ENCODE measurements around the gene TUSC2.

Gene TUSC2

DNA sequence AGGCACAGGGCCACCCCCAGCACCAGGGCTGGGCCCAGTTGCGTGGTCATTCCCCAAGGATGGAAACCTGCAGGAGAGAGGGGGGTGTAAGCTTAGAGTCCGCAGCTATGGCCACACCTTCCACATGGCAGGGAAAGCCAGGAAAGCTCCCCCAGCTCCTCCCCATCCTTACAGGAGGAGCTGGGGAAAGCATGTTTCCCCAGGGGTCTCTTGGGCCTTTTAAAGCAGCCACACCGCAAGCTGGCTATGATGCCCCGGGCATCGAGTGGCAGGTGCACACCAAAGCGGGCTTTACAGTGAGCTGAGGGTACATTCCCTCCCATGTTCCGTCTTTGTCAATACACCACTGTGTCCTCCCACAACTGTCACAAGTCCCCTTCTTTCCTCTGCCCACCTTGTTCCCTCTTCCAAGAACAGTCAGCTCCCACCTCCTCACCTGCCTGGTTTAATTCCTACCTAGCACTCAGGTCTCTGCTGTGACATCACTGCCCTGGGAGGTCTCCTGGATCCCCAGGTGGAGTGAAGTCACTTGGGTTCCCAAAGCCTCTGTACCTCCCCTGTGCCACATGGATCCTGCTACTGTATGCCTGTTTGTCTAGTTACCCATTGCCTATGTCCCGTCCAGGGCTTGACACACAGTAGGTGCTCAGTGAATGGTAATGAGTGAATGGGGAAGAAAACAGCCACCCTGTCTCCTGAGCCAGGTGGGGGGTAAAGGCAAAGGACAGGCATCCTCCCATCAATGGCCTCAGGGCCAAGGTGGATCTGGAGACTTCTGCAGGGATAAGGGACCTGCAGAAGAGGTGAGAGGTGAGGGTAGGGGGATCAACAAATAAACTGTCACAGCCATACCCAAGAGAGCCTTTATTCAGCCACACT, 32.2 kb downstream of the TUSC2 start:
- no peak for DNase-seq
- peaks cover 38% of the 10 kb centered on the region for H3K4me1 ChIP-seq (ENCODE audit: control insufficient read depth, insufficient read depth, low read length, poor library complexity, severe bottlenecking)

GRCh38 chr3:50294492-50295403, 33.3 kb downstream of the TUSC2 start:
- Histone ChIP-seq H3K36me3 (ENCODE audit: control insufficient read depth, insufficient read depth, low read length) (peaks cover 6% of the 10 kb centered on the region), H3K27me3 (replicated peaks; ENCODE audit: control insufficient read depth, insufficient read depth, low read length, poor library complexity, severe bottlenecking) (no peaks in the 10 kb centered on the region), H3K27ac (ENCODE audit: insufficient read depth, low read length, poor library complexity, severe bottlenecking) (no peak overlapping the region), H3K4me1 (ENCODE audit: control insufficient read depth, insufficient read depth, low read length, poor library complexity, severe bottlenecking) (peaks cover 30% of the 10 kb centered on the region), H3K9me3 (ENCODE audit: control insufficient read depth, low read length) (no peaks in the 10 kb centered on the region), H3K4me3 (ENCODE audit: insufficient read depth, low read depth, low read length, poor library complexity, severe bottlenecking) (no peak overlapping the region)
- DNase-seq, result no peak

More for the DNA sequence above, 32.2 kb downstream of the TUSC2 start:
- H3K27ac ChIP-seq (ENCODE audit: insufficient read depth, low read length, poor library complexity, severe bottlenecking), result no peak overlapping the region
- H3K9me3 ChIP-seq (ENCODE audit: control insufficient read depth, low read length), result no peaks in the 10 kb centered on the region
- no peak overlapping the region for H3K4me3 ChIP-seq (ENCODE audit: insufficient read depth, low read depth, low read length, poor library complexity, severe bottlenecking)
- H3K27me3 ChIP-seq (replicated peaks; ENCODE audit: control insufficient read depth, insufficient read depth, low read length, poor library complexity, severe bottlenecking), result no peaks in the 10 kb centered on the region
- no peaks in the 10 kb centered on the region for H3K36me3 ChIP-seq (ENCODE audit: control insufficient read depth, insufficient read depth, low read length)

GRCh38 chr3:50294089-50294488, 33.9 kb downstream of the TUSC2 start:
- H3K4me1 ChIP-seq (ENCODE audit: control insufficient read depth, insufficient read depth, low read length, poor library complexity, severe bottlenecking), result peaks cover 27% of the 10 kb centered on the region
- H3K9me3 ChIP-seq (ENCODE audit: control insufficient read depth, low read length), result no peaks in the 10 kb centered on the region
- no peak overlapping the region for H3K27ac ChIP-seq (ENCODE audit: insufficient read depth, low read length, poor library complexity, severe bottlenecking)
- H3K36me3 ChIP-seq (ENCODE audit: control insufficient read depth, insufficient read depth, low read length), result peaks cover 13% of the 10 kb centered on the region
- no peaks in the 10 kb centered on the region for H3K27me3 ChIP-seq (replicated peaks; ENCODE audit: control insufficient read depth, insufficient read depth, low read length, poor library complexity, severe bottlenecking)
- DNase-seq, result no peak
- no peak overlapping the region for H3K4me3 ChIP-seq (ENCODE audit: insufficient read depth, low read depth, low read length, poor library complexity, severe bottlenecking)

GRCh38 chr3:50293079-50293801, 34.8 kb downstream of the TUSC2 start:
- Histone ChIP-seq H3K4me1 (ENCODE audit: control insufficient read depth, insufficient read depth, low read length, poor library complexity, severe bottlenecking) (peaks cover 20% of the 10 kb centered on the region), H3K27me3 (replicated peaks; ENCODE audit: control insufficient read depth, insufficient read depth, low read length, poor library complexity, severe bottlenecking) (no peaks in the 10 kb centered on the region), H3K4me3 (ENCODE audit: insufficient read depth, low read depth, low read length, poor library complexity, severe bottlenecking) (no peak overlapping the region), H3K9me3 (ENCODE audit: control insufficient read depth, low read length) (no peaks in the 10 kb centered on the region), H3K36me3 (ENCODE audit: control insufficient read depth, insufficient read depth, low read length) (peaks cover 21% of the 10 kb centered on the region), H3K27ac (ENCODE audit: insufficient read depth, low read length, poor library complexity, severe bottlenecking) (peak overlapping the region; percentile 76)
- no peak for DNase-seq

- H3K36me3 ChIP-seq (ENCODE audit: control insufficient read depth, insufficient read depth, low read length), result peaks cover 29% of the 10 kb centered on the region
- peak within 1 kb of the TSS; percentile 96 for H3K4me3 ChIP-seq (ENCODE audit: insufficient read depth, low read depth, low read length, poor library complexity, severe bottlenecking)
- no peaks in the 10 kb centered on the region for H3K27me3 ChIP-seq (replicated peaks; ENCODE audit: control insufficient read depth, insufficient read depth, low read length, poor library complexity, severe bottlenecking)
- H3K9me3 ChIP-seq (ENCODE audit: control insufficient read depth, low read length), result no peaks in the 10 kb centered on the region
- DNase-seq, result peak; percentile 88 to 94 (median 93)
- H3K4me1 ChIP-seq (ENCODE audit: control insufficient read depth, insufficient read depth, low read length, poor library complexity, severe bottlenecking), result peaks cover 17% of the 10 kb centered on the region
- peak within 1 kb of the TSS; percentile 76 for H3K27ac ChIP-seq (ENCODE audit: insufficient read depth, low read length, poor library complexity, severe bottlenecking)
Observed at GRCh38 chr3:50292159-50293078, 35.6 kb downstream of the TUSC2 start, which contains the start of gene IFRD2. Gene IFRD2 (minus strand): TSS chr3:50292429. CDS start chr3:50292274, 155 bp downstream.

- Histone ChIP-seq H3K4me3 (ENCODE audit: insufficient read depth, low read depth, low read length, poor library complexity, severe bottlenecking) (no peak overlapping the region), H3K27me3 (replicated peaks; ENCODE audit: control insufficient read depth, insufficient read depth, low read length, poor library complexity, severe bottlenecking) (no peaks in the 10 kb centered on the region), H3K27ac (ENCODE audit: insufficient read depth, low read length, poor library complexity, severe bottlenecking) (no peak overlapping the region), H3K4me1 (ENCODE audit: control insufficient read depth, insufficient read depth, low read length, poor library complexity, severe bottlenecking) (peaks cover 17% of the 10 kb centered on the region), H3K9me3 (ENCODE audit: control insufficient read depth, low read length) (no peaks in the 10 kb centered on the region), H3K36me3 (ENCODE audit: control insufficient read depth, insufficient read depth, low read length) (peaks cover 31% of the 10 kb centered on the region)
- DNase-seq, result no peak
Observed at GRCh38 chr3:50290161-50290641, 37.8 kb downstream of the TUSC2 start.

DNA sequence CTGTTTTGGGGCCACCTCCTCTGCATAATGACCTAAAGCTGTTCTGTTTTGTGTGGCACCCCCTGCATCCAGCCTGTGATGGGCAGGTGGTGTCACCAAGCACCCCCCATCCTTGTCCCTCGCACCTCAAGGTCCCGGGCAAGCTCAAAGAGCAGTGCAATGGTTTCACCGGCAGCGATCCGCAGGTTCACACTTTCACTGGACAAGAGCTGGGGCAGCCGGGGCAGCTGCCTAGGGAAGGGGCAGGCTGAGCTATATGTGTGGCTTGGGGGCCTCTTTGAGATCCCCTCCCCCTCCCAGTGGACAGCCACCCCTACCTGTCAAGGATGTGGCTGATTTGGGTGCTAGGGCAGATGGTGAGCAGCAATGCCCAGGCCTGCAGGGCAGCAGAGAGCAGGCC, 38.9 kb downstream of the TUSC2 start:
- no peaks in the 10 kb centered on the region for H3K27me3 ChIP-seq (replicated peaks; ENCODE audit: control insufficient read depth, insufficient read depth, low read length, poor library complexity, severe bottlenecking)
- no peak overlapping the region for H3K27ac ChIP-seq (ENCODE audit: insufficient read depth, low read length, poor library complexity, severe bottlenecking)
- peaks cover 31% of the 10 kb centered on the region for H3K36me3 ChIP-seq (ENCODE audit: control insufficient read depth, insufficient read depth, low read length)
- H3K9me3 ChIP-seq (ENCODE audit: control insufficient read depth, low read length), result no peaks in the 10 kb centered on the region
- no peak for DNase-seq
- H3K4me1 ChIP-seq (ENCODE audit: control insufficient read depth, insufficient read depth, low read length, poor library complexity, severe bottlenecking), result peaks cover 17% of the 10 kb centered on the region
- no peak overlapping the region for H3K4me3 ChIP-seq (ENCODE audit: insufficient read depth, low read depth, low read length, poor library complexity, severe bottlenecking)

DNA sequence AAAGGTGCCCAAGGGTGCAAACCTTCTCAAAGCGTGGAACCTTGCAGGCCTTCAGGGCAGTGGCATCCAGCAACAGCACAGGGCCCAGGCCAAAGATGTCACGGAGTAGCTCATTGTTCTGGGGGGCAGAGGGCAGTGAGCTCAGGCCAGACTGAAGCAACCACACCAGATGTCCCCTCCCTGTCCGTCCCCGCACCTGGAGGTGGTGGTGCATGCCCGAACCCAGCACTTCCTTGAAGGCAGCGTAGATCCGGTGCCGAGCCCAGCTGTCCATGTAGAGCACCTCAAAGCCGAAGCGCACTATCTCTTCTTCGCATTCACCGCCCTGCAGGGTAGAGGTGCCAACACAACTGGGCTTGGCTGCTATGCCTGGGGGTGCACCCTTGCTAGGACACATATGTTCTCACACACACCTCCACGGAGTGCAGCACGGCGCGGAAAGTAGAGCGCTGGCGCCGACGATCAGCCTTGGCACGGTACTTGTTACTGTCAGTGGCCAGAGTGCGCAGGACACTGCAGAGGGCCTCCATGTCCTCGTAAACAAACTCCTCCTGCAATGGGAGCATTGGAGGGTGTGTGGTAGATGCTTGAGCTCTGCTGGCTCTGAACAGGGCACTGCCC, 39.5 kb downstream of the TUSC2 start:
- Histone ChIP-seq H3K36me3 (ENCODE audit: control insufficient read depth, insufficient read depth, low read length) (peaks cover 31% of the 10 kb centered on the region), H3K27me3 (replicated peaks; ENCODE audit: control insufficient read depth, insufficient read depth, low read length, poor library complexity, severe bottlenecking) (no peaks in the 10 kb centered on the region), H3K4me3 (ENCODE audit: insufficient read depth, low read depth, low read length, poor library complexity, severe bottlenecking) (no peak overlapping the region), H3K27ac (ENCODE audit: insufficient read depth, low read length, poor library complexity, severe bottlenecking) (no peak overlapping the region), H3K9me3 (ENCODE audit: control insufficient read depth, low read length) (no peaks in the 10 kb centered on the region), H3K4me1 (ENCODE audit: control insufficient read depth, insufficient read depth, low read length, poor library complexity, severe bottlenecking) (peaks cover 17% of the 10 kb centered on the region)
- DNase-seq, result no peak
